ENCODE data around the gene DSG3.
A peak's percentile ranks its signal among the peaks of the same experiment; 100 is the strongest.

- peak in 4 of 6 experiments; percentile 7 to 38 (median 33) for TF ChIP-seq CTCF (IDR thresholded peaks at IDR 0.05)
- TF ChIP-seq POLR2A (IDR thresholded peaks at IDR 0.05): no peak
- TF ChIP-seq EP300 (IDR thresholded peaks at IDR 0.05): no peak
- no peak for TF ChIP-seq POLR2AphosphoS5 (IDR thresholded peaks at IDR 0.05)
Observed at GRCh38 chr18:31424383-31424988, 23.1 kb upstream of the DSG3 start.

Data from upper lobe of left lung (tissue), 4 donors.